ENCODE measurements around the gene SLC25A23. TPM values are rescaled to one million over a fixed set of nuclear protein-coding genes. Genes with fewer than 3 reads are reported as not detected.

Gene SLC25A23
- total and polyA plus RNA-seq, 10 of the 15 experiments (the other 5 are each of a cell fraction or from before 2014, with no cell fraction given), result 10.2 to 85.8 (median 50.0) TPM

DNA sequence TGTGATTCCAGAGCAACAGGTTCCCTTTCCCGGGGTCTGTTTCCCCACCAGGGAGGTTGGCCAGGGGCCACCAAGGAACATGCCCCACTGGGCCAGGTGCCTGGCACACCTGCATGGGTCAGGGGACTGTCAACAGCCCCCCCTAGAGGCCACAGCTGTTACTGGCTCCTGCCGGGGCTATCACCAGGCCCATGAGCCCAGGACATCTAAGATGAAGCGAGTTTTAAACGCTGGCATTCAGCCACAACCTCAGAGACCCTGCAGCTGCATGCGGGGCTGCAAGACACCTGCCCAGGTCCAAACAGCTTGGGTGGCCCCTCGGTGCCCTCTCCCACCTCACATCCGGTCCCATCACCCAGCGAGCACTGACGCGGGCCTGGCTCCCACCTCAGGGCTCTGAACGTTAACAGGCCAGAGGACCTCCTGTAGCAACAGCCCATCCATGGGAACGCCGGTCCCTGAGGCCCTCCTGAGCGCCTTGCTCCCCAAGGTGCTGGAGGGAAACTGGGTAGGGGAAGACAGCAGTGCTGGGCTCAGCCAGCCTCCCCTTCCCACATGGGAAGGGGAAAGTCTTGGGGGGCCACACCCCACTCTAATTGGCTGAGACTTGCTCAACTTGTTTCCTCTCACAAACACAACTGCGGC lies 47.0 kb downstream of the SLC25A23 start (continued):
- no peak for TF ChIP-seq RFX5 (IDR thresholded peaks at IDR 0.05; ENCODE audit: low read depth, low read length)
- TF ChIP-seq, protein P1, sequence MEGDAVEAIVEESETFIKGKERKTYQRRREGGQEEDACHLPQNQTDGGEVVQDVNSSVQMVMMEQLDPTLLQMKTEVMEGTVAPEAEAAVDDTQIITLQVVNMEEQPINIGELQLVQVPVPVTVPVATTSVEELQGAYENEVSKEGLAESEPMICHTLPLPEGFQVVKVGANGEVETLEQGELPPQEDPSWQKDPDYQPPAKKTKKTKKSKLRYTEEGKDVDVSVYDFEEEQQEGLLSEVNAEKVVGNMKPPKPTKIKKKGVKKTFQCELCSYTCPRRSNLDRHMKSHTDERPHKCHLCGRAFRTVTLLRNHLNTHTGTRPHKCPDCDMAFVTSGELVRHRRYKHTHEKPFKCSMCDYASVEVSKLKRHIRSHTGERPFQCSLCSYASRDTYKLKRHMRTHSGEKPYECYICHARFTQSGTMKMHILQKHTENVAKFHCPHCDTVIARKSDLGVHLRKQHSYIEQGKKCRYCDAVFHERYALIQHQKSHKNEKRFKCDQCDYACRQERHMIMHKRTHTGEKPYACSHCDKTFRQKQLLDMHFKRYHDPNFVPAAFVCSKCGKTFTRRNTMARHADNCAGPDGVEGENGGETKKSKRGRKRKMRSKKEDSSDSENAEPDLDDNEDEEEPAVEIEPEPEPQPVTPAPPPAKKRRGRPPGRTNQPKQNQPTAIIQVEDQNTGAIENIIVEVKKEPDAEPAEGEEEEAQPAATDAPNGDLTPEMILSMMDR (IDR thresholded peaks at IDR 0.05 in 2 of 3, conservative IDR thresholded peaks at IDR 0.05 in 1 of 3; ENCODE audit: control insufficient read depth in 2 of 3, extremely low read depth in 1 of 3, insufficient read depth in 1 of 3, low read depth in 3 of 3, low read length in 3 of 3), result peak; percentile 42 to 75 (median 57)
- no peak for TF ChIP-seq BMI1 (IDR thresholded peaks at IDR 0.05; ENCODE audit: borderline replicate concordance)
- TF ChIP-seq, protein P2, sequence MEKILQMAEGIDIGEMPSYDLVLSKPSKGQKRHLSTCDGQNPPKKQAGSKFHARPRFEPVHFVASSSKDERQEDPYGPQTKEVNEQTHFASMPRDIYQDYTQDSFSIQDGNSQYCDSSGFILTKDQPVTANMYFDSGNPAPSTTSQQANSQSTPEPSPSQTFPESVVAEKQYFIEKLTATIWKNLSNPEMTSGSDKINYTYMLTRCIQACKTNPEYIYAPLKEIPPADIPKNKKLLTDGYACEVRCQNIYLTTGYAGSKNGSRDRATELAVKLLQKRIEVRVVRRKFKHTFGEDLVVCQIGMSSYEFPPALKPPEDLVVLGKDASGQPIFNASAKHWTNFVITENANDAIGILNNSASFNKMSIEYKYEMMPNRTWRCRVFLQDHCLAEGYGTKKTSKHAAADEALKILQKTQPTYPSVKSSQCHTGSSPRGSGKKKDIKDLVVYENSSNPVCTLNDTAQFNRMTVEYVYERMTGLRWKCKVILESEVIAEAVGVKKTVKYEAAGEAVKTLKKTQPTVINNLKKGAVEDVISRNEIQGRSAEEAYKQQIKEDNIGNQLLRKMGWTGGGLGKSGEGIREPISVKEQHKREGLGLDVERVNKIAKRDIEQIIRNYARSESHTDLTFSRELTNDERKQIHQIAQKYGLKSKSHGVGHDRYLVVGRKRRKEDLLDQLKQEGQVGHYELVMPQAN (conservative IDR thresholded peaks at IDR 0.05), result no peak
- no peak for TF ChIP-seq NFXL1 (IDR thresholded peaks at IDR 0.05; ENCODE audit: borderline replicate concordance)
- TF ChIP-seq HDAC6 (IDR thresholded peaks at IDR 0.05; ENCODE audit: unreplicated experiment), result no peak
- TF ChIP-seq, protein P3, sequence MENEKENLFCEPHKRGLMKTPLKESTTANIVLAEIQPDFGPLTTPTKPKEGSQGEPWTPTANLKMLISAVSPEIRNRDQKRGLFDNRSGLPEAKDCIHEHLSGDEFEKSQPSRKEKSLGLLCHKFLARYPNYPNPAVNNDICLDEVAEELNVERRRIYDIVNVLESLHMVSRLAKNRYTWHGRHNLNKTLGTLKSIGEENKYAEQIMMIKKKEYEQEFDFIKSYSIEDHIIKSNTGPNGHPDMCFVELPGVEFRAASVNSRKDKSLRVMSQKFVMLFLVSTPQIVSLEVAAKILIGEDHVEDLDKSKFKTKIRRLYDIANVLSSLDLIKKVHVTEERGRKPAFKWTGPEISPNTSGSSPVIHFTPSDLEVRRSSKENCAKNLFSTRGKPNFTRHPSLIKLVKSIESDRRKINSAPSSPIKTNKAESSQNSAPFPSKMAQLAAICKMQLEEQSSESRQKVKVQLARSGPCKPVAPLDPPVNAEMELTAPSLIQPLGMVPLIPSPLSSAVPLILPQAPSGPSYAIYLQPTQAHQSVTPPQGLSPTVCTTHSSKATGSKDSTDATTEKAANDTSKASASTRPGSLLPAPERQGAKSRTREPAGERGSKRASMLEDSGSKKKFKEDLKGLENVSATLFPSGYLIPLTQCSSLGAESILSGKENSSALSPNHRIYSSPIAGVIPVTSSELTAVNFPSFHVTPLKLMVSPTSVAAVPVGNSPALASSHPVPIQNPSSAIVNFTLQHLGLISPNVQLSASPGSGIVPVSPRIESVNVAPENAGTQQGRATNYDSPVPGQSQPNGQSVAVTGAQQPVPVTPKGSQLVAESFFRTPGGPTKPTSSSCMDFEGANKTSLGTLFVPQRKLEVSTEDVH (IDR thresholded peaks at IDR 0.05; ENCODE audit: low read depth, partially characterized antibody), result no peak
- TF ChIP-seq, protein P4, sequence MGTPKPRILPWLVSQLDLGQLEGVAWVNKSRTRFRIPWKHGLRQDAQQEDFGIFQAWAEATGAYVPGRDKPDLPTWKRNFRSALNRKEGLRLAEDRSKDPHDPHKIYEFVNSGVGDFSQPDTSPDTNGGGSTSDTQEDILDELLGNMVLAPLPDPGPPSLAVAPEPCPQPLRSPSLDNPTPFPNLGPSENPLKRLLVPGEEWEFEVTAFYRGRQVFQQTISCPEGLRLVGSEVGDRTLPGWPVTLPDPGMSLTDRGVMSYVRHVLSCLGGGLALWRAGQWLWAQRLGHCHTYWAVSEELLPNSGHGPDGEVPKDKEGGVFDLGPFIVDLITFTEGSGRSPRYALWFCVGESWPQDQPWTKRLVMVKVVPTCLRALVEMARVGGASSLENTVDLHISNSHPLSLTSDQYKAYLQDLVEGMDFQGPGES (IDR thresholded peaks at IDR 0.05), result no peak
- peak; percentile 75 for TF ChIP-seq POLR2AphosphoS5 (IDR thresholded peaks at IDR 0.05; ENCODE audit: low read length)
- TF ChIP-seq SMC3 (IDR thresholded peaks at IDR 0.05; ENCODE audit: borderline replicate concordance, low read length), result peak; percentile 22; the same call in 1 of the 2 replicates
- no peak for TF ChIP-seq DPF2 (IDR thresholded peaks at IDR 0.05)
- TF ChIP-seq RUNX3 (IDR thresholded peaks at IDR 0.05; ENCODE audit: low read length), result no peak
